ENCODE data around the gene NEU4.

Gene NEU4

GRCh38 chr2:241848761-241849615, 40.0 kb downstream of the NEU4 start:
- in situ Hi-C loops (cut with MboI; ENCODE audit: low sequenced_read_pairs): no loop called here
- no peaks in the 10 kb centered on the region for H3K27me3 ChIP-seq (ENCODE audit: low read depth)
- no peak for DNase-seq (ENCODE audit: low spot score in 2 of 2)

DNA sequence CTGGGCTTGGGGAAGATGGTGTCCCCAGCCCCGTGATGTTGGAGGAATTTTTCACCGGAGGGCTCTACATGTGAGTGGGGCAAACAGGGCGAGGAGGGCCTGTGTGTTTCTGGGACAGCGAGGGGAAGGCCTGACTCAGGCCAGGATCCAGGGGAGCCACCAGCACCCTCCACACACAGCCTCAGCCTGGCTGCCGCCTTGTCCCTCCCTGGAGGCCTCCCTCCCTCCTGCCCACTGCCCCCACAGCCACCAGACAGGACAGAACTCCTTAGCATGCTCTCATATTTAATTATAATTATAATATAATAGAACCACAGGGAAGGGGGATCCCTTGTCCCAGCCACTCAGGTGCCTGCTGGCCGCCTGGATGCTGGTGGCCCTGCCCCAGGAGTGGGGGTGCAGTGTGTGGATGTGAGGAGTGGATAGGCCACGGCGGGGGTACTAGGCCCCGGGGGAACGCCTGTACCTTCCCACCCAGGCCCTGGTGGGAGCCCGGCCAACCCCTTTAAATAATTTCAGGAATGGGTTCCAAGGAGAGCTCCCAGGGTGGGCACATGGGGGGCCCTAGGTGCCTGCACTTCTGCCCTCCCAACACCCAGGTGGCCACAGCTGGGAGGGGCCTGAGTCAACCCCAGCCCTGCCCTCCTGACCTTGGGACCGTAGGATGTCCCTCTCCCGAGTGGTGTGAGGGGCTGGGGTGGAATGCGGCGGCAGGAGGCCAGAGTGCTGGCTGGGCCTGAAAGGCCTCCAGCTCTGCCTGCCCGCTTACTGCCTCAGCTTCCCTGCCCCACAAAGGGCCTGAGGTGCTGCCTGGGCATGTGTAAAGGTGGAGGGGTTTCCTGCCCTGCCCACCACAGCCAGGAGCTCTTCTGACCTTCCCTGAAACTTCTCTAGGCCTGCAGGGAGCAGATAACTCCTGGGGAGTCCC, 40.9 kb downstream of the NEU4 start:
- H3K9me3 ChIP-seq: no peaks in the 10 kb centered on the region
- no peaks in the 10 kb centered on the region for H3K27me3 ChIP-seq (ENCODE audit: low read depth)
- in situ Hi-C loops (cut with MboI; ENCODE audit: low sequenced_read_pairs): no loop called here
- no peak for DNase-seq (ENCODE audit: low spot score in 2 of 2)
- H3K4me3 ChIP-seq: no peak overlapping the region
- H3K4me1 ChIP-seq: no peaks in the 10 kb centered on the region
- no peaks in the 10 kb centered on the region for H3K36me3 ChIP-seq (replicated peaks)

More at GRCh38 chr2:241848761-241849615, 40.0 kb downstream of the NEU4 start:
- Histone ChIP-seq H3K4me1 (0 out of 2 replicates have a peak, but pooled peaks cover 2% of the 10 kb centered on the region), H3K4me3 (no peak overlapping the region), H3K9me3 (no peaks in the 10 kb centered on the region), H3K36me3 (replicated peaks) (no peaks in the 10 kb centered on the region)

DNA sequence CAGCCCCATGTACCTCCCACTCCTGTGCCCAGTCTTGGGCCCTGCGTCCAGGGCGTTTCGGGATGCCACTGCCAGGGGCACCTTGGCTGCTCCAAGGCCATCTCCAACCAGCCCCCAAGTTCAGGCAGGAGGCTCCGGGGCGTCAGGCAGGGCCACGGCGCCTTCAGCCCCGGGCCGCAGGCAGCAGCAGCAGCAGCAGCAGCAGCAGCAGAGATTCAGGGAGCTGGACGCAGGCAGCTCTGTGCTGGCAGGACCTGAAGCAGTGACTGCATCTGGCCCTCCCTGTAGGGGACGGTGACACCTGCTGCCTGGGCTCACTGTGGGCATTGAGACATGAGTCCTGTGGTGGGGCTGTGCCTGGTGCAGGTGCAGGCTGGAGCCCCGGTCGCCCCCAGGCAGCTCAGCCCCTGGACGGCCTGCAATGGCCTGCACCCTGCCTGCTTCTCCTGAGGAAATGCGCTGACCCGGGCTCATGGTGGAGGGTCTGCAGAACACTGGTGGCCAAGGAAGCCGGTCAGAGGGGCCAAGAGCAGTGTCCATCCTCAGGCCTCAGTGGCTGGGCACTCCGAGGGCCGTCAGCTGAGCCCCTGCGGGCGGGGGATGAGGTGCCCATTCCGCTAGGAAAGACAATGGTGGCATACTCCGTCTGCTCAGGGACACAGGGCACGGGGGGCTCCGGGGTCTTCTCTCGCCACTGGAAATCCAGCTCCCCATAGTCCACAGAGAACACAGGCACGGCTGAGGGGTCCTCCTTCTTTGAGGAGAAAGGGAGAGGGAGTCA, 41.7 kb downstream of the NEU4 start:
- in situ Hi-C loops (cut with MboI; ENCODE audit: low sequenced_read_pairs): no loop called here
- no peaks in the 10 kb centered on the region for H3K9me3 ChIP-seq
- H3K4me3 ChIP-seq: no peak overlapping the region
- no peaks in the 10 kb centered on the region for H3K27me3 ChIP-seq (ENCODE audit: low read depth)
- no peaks in the 10 kb centered on the region for H3K36me3 ChIP-seq (replicated peaks)
- no peak for DNase-seq (ENCODE audit: low spot score in 2 of 2)
- no peaks in the 10 kb centered on the region for H3K4me1 ChIP-seq

- H3K9me3 ChIP-seq: no peaks in the 10 kb centered on the region
- in situ Hi-C loops (cut with MboI; ENCODE audit: low sequenced_read_pairs): no loop called here
- H3K27me3 ChIP-seq (ENCODE audit: low read depth): no peaks in the 10 kb centered on the region
- DNase-seq (ENCODE audit: low spot score in 2 of 2): no peak
- no peak overlapping the region for H3K4me3 ChIP-seq
- H3K4me1 ChIP-seq: no peaks in the 10 kb centered on the region
- H3K36me3 ChIP-seq (replicated peaks): no peaks in the 10 kb centered on the region
Measured at GRCh38 chr2:241851325-241852115, 42.5 kb downstream of the NEU4 start.

DNA sequence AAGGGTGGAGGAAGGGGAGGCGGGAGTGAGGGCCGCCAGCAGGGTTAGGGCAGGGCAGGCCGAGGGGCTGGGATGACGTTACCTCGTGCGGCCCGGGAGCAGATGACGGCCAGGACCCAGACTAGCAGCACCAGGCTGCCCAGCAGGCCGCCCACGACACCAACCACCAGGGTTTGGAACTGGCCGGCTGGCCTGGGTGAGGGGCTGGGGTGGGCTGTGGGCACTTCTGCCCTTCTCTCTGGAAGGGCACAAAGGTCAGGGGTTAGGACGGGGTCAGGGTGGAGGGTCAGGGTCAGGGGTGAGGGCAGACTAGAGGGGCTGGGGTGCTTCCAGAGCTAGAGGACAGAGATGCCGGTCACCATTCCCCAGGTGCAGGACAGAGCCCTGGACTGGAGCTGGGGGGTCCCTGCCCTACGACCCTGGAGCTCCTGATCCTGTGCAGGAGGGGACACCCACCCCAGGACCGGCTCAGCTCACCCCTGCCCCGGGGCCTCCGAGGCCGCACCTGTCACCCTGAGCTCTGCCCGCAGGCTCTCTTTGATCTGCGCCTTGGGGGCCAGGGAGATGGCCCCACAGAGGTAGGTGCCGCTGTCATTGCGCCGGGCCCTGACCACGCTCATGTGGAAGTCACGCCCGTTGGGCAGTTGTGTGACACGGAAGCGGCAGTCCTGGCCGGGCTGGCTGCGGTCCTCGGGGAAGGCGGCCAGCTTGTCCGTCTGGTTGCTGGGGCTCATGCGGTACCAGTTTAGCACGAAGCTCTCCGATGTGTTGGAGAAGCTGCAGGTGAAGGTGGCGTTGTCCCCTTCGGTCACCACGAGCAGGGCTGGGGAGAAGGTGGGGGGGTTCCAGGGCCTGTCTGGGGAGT, 43.4 kb downstream of the NEU4 start:
- no peak for DNase-seq (ENCODE audit: low spot score in 2 of 2)
- Histone ChIP-seq H3K36me3 (replicated peaks) (no peaks in the 10 kb centered on the region), H3K27me3 (ENCODE audit: low read depth) (no peaks in the 10 kb centered on the region), H3K4me3 (no peak overlapping the region), H3K4me1 (no peaks in the 10 kb centered on the region), H3K9me3 (no peaks in the 10 kb centered on the region)
- in situ Hi-C loops (cut with MboI; ENCODE audit: low sequenced_read_pairs): no loop called here

DNA sequence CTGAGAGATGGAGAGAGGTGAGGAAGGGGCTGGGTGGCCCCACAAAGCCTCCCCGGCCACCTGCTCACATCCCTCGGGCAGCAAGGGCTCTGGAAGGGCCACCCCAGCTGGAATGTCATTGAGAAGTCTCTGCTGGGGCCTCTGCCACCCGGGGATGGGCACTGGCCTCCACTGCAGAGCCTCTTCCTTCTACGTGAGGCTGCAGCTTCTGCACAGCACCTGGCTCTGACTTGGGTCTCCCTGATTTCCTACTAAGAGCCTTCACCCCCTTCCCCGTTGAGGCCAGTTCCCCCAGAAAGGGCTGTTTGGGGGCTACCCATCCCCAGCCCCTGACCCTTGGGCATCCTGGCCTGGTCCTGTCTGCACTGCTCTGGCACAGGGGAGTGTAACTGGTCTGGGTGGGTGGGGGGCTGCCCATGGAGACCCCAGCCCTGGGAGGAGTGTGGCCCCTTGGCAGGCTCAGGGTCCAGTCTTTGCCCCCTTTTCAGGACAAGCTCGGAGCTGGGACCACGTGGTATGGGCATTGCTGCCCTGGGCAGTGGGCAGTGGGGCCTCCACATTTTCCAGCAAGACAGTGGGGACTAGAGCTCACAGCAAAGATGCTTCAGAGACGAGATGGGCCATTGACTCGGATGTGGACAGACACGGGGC, 44.1 kb downstream of the NEU4 start:
- in situ Hi-C loops (cut with MboI; ENCODE audit: low sequenced_read_pairs): no loop called here
- Histone ChIP-seq H3K4me3 (no peak overlapping the region), H3K27me3 (ENCODE audit: low read depth) (no peaks in the 10 kb centered on the region), H3K36me3 (replicated peaks) (no peaks in the 10 kb centered on the region), H3K9me3 (no peaks in the 10 kb centered on the region), H3K4me1 (no peaks in the 10 kb centered on the region)
- no peak for DNase-seq (ENCODE audit: low spot score in 2 of 2)

DNA sequence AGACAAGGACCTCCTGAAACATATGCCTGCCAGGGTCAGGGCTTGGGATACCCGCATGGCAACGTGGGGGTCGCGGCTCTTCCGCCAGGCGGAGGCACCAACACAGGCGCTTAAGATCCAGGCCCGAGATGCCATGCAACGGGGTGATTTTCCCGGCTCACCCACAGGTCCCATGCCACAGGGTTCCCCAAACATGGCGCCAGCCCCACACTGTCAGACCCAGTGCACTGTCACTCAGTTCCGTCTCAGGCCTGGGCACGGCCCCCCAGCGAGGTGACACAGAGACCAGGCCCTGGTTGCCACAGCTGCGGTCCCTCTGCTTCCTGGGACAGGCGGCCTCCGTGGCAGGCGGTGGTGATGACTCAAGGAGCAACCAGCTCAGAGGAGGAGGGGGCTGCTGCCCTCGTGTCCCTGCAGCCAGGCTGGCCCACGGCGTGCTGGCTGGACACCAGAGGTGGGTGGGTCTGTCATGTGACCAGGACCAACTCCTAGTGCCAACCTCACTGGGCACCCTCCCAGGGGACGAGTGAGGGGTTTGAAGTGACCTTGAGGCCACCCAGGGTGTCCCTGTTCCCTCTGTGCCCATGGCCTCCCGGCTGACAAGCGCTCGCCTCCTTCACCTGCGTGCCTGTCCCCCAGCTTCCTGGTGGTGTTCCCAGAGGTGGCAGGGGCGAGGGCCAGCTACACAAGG, 44.8 kb downstream of the NEU4 start:
- no peak overlapping the region for H3K4me3 ChIP-seq
- no peaks in the 10 kb centered on the region for H3K36me3 ChIP-seq (replicated peaks)
- no peaks in the 10 kb centered on the region for H3K4me1 ChIP-seq
- no peaks in the 10 kb centered on the region for H3K9me3 ChIP-seq
- DNase-seq (ENCODE audit: low spot score in 2 of 2): peak in 1 of 2 experiments; percentile 7
- no peaks in the 10 kb centered on the region for H3K27me3 ChIP-seq (ENCODE audit: low read depth)
- in situ Hi-C loops (cut with MboI; ENCODE audit: low sequenced_read_pairs): no loop called here

DNA sequence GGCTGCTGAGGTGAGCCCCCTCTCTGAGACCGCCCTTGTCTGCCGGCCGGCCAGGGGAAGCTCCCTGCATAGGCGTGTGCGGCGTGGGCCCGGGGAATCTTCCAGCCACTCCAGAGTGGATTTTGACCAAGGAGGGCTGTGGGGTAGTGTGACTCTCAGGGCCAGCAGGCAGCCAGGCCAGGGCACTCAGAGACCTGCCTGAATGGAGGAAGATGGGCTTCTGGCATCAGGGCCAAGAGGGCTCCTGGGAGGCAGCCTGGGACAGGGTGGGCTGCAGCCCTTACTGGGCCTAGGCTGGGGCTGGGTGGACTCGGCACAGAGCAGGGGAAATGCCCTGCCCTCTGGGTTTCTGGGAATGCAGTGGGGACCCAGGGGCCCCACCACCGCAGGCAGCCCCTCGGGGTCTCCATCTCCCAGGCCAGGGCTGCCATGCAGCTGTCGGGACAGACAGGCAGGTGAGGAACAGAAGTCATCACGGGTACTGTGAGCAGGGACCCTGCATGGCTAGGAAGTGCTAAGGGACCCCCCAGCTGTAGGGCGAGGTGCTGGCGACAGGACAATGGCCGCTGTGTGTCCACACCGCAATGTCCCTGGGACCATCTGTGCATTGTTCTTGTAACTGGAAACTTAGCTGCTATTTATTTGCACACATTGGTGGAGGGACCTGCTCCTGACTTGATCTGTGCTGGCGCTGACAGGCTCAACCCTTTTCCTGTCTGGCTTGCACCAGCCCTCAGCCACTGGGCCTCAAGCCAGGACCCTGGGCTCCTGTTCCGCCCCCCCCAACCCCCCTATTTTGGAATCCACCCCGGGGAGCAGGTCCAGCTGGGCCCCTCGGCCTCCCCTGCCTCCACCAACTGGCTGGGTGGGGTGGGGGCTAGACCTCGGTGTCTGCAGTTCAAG, 45.6 kb downstream of the NEU4 start:
- Histone ChIP-seq H3K9me3 (no peaks in the 10 kb centered on the region), H3K27me3 (ENCODE audit: low read depth) (no peaks in the 10 kb centered on the region), H3K36me3 (replicated peaks) (no peaks in the 10 kb centered on the region), H3K4me1 (no peaks in the 10 kb centered on the region), H3K4me3 (no peak overlapping the region)
- no peak for DNase-seq (ENCODE audit: low spot score in 2 of 2)
- in situ Hi-C loops (cut with MboI; ENCODE audit: low sequenced_read_pairs): no loop called here

DNA sequence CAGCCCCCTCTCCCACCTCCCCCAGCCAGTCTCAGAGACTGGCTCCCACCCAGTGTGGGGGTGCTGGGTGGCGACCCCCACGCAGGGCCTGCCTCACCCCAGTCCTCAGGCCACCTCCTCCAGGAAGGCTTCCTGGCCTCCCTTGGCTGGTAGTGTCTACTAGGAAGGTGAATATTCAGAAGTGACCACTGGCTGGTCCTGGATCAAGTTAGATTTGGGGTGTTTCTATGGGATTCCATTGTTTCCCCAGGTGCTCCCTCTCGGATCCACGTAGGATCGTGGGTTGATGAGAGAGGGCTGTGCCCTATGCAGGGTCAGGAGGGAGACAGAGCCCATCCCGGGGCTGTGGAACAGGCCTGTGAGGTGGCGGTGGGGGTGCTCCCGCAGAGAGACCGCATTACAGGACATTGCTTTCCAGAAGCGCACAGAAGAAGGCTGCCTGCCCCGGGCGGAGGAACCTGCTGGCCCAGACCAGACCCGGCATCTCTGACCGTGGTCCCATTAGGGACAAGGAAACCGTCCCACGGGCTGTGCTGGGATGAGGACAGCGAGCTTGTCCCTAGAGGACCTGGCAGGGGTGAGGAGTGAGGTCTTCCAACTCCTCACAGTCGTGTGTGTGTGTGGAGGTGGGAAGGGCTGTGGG, 46.4 kb downstream of the NEU4 start:
- Histone ChIP-seq H3K4me3 (no peak overlapping the region), H3K9me3 (no peaks in the 10 kb centered on the region), H3K36me3 (replicated peaks) (no peaks in the 10 kb centered on the region), H3K27me3 (ENCODE audit: low read depth) (no peaks in the 10 kb centered on the region), H3K4me1 (no peaks in the 10 kb centered on the region)
- no peak for DNase-seq (ENCODE audit: low spot score in 2 of 2)
- in situ Hi-C loops (cut with MboI; ENCODE audit: low sequenced_read_pairs): no loop called here

GRCh38 chr2:241855888-241856422, 47.0 kb downstream of the NEU4 start:
- no peaks in the 10 kb centered on the region for H3K9me3 ChIP-seq
- in situ Hi-C loops (cut with MboI; ENCODE audit: low sequenced_read_pairs): no loop called here
- no peak overlapping the region for H3K4me3 ChIP-seq
- H3K4me1 ChIP-seq: no peaks in the 10 kb centered on the region
- H3K27me3 ChIP-seq (ENCODE audit: low read depth): no peaks in the 10 kb centered on the region
- no peak for DNase-seq (ENCODE audit: low spot score in 2 of 2)
- no peaks in the 10 kb centered on the region for H3K36me3 ChIP-seq (replicated peaks)

All from HAP-1 (cell line).